Left lobe of liver (tissue), 2 donors: Measurements from ENCODE around the gene SH3BP4. TPM values are rescaled to one million over a fixed set of nuclear protein-coding genes. Genes with fewer than 3 reads are reported as not detected.
A peak's percentile ranks its signal among the peaks of the same experiment; 100 is the strongest.
"Not testable (repeated sequence)": the region's sequence is repeated elsewhere in the genome, so short reads cannot be mapped to it uniquely, and the experiment has no call there.

ENCODE experiments used
- ATAC-seq: fragments of 200-7000 bp; cut with Tn5 transposase; one replicate; pipeline ENCODE4 v1.9.1; 2020; ENCODE audit warnings: mild to moderate bottlenecking, moderate library complexity
- DNase-seq: peaks from one replicate; pipeline ENCODE4 v3.0.0-alpha.2; 2020; ENCODE audit warnings: low spot score
- total RNA-seq: library from RNA; stranded (reverse); gene quantifications from one replicate; pipeline ENCODE4 v1.2.1, GENCODE V29; 2021
- donor health status: DM: no; HTN: no; CAD: no; lungs with moderate emphysema.
- donor health status: DM: no; HTN: yes; CAD: no.

Gene SH3BP4
- total RNA-seq, 1 donor from 2014 or later: 22.9 TPM

DNA sequence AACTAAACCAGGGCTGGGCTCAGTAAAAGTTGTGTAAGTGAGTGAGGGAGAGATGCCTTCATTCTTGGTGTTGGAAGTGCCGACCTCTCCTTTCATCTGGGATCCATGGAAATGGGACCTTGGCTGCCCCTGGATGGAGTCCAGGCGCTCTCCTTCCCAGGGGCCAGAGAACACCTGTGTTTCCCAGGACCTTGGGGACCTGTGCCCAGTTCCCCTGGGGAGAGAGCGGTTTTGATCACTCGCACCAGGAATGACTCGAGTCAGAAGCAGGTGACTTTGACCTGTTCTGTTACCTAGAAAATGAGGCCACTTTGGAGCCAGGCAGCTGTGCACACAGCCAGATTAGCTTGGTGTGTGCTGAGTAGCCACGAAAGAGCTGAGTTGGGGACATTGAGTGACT, 97.3 kb downstream of the SH3BP4 start:
- ATAC-seq: peak; percentile 74
- peak; percentile 92 for DNase-seq

GRCh38 chr2:235049719-235050118, 97.9 kb downstream of the SH3BP4 start:
- DNase-seq (no peak), ATAC-seq (no peak)

DNA sequence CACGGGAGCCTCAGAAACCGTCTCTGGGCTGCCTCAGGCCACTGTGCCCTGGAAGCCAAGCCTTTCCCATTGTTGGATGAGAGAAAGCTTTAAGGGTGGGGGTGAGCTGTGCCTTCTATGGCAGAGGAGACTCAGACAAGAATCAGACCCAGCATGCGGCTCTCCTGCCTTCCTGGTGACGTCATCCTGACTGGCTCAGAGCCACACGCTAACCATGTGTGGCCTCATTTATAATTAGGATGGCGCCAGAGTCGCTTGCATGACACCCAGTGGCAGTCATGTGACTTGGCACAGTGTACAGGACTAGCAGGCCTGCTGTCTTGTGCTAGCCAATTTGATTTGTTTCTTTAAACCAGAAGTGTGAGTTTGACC, 99.1 kb downstream of the SH3BP4 start:
- DNase-seq (peak; percentile 90), ATAC-seq (peak; percentile 49)

- ATAC-seq (peak; percentile 0), DNase-seq (no peak)
Observed at GRCh38 chr2:235051436-235052260, 99.8 kb downstream of the SH3BP4 start.

DNA sequence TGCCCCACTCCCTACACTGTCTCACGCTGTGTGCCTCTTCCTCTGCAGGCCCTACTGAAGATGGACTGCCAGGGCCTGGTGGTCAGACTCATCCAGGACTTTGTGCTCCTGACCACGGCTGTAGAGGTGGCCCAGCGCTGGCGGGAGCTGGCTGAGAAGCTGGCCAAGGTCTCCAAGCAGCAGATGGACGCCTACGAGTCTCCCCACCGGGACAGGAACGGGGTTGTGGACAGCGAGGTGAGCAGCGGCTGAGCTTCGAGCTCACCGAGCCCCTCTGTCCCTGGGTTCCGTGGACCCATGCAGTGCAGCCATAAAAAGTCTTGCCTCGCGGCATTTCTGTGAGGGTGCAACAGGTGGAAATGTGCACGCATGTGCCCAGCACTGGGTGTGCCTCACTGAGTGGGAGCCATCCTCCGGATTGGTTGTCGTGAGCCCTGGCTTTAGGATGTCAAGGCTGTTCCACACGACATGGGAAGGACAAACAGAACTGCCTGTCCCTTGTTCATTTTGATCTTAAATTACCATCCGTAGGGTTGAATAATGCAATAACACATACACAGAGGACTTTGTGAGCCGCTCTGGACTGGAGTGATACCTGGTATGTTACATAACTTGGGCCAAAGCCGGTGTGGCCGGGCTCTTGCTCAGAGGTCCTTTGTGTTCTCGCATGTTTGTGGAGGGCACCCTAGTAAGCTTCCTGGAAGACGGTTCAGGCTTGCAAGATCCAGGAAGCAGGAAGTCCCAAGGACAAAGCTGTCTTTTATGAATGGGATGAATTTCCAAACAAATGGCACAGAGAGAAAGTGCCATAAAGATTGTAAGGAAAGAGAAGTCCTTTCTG, 100.9 kb downstream of the SH3BP4 start:
- ATAC-seq (peak; percentile 45), DNase-seq (peak; percentile 64)

DNA sequence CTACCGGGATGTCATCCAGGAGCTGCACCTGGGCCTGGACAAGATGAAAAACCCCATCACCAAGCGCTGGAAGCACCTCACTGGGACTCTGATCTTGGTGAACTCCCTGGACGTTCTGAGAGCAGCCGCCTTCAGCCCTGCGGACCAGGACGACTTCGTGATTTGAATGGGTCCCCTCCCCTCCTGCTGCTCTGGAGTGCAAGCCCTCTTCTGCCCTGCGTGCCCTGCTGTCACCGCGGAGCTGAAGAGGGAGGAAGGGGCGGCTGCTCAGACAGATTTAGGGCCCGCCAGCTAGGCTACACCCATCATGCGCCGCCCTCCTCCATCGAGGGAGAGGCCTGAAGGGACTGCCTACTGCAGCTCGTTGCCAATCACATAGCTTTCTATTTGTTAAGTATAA, 101.8 kb downstream of the SH3BP4 start:
- DNase-seq: no peak
- no peak for ATAC-seq

DNA sequence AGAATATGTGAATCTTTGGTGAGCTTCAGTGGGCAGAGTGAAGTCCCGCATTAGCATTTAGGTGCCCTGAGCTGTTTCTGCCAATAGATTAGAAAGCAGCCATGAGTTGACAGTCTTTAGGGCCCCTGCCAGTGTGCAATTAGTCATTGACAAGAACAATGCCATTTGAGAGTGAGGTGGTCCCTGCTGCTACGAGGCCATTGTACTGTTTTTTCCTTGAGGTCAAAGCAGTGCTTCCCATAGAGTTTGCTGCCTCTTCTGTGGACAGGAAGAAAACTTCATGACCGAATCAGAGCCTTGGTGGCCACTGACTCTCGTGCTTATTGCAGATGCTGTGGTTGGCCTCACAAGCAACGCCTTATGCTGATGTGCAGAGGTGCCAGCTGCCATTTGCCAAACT, 102.7 kb downstream of the SH3BP4 start:
- DNase-seq: no peak

GRCh38 chr2:235054919-235055318, 103.1 kb downstream of the SH3BP4 start:
- no peak for DNase-seq
- ATAC-seq: no peak

More for the DNA sequence above, 102.7 kb downstream of the SH3BP4 start:
- ATAC-seq: no peak

DNA sequence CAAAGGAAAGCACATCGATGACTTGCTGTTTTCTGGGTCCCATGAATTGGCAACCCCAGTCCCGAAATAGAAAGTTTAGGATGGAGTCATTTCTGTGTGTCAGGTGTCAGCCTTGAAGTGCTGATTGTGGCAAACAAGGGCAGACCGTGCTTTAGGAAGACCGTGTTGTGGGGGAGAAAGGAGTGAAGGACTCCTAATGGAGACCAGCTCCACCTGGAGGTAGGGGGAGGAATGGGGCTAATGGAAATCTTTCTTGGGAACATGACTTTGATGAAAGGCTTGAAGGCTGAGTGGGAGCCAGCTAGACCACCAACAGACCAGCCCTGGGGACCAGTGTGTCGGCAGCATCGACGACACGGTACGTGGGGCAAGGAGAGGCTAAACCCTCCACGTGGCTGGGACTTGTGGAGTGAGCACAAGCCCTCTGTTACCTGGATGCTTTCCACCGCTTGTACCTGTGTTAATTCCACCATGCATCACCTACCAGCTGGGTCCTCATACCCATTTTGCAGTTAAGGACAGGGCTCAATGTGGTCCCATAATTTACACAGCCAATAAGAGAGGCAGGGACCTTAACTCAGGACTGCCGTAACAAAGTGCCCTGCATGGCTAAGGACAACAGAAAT, 104.2 kb downstream of the SH3BP4 start:
- ATAC-seq (peak; percentile 76), DNase-seq (peak; percentile 57)

DNA sequence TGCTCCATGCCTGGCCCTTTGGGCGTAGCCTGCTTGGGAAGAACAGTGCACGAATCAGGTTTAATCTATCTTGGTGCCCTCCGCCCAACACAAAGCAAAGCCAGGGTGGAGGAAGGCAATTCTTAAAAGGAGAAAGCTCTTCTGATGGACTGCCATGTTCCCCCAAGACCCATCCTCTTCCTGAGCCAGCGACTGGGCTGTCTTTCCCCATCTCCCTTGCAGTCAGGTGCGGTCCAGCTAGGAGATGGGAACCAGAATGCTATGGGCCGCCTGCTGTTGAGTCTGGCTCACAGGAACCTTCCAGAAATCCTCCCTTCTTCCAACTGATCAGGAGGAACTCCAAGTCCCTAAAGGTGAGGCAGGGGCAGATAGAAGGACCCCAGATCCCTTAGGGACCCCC, 105.0 kb downstream of the SH3BP4 start:
- no peak for DNase-seq
- no peak for ATAC-seq

DNA sequence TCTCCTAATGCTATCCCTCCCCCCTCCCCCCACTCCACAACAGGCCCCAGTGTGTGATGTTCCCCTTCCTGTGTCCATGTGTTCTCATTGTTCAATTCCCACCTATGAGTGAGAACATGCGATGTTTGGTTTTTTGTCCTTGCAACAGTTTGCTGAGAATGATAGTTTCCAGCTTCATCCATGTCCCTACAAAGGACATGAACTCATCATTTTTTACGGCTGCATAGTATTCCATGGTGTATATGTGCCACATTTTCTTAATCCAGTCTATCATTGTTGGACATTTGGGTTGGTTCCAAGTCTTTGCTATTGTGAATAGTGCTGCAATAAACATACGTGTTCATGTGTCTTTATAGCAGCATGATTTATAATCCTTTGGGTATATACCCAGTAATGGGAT, 105.8 kb downstream of the SH3BP4 start:
- ATAC-seq, DNase-seq: not testable (repeated sequence)

DNA sequence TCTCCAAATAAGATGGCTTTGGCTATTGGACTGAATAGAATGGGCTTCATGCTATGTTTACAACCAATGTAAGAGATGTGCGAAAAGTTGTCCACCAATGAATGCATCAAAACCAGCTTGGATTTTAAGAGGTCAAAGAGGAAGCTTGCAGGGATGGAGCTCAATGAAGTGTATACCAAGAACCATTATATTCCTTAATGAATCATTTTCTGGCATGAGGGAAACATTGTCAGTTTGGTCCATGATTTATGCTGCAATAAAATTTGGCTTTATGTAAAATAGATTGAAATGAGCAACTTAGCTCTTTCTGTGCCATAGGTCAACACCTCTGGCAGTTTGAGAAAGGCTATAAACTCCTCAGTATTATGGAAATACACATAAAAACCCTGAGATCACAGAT, 107.3 kb downstream of the SH3BP4 start:
- ATAC-seq (no peak), DNase-seq (no peak)

GRCh38 chr2:235061656-235062055, 109.8 kb downstream of the SH3BP4 start:
- no peak for DNase-seq
- ATAC-seq: no peak

GRCh38 chr2:235063471-235063961, 111.7 kb downstream of the SH3BP4 start:
- ATAC-seq: peak; percentile 29
- no peak for DNase-seq

- no peak for DNase-seq
- ATAC-seq: no peak
Observed at GRCh38 chr2:235064976-235065375, 113.2 kb downstream of the SH3BP4 start.

GRCh38 chr2:235066490-235066889, 114.7 kb downstream of the SH3BP4 start:
- ATAC-seq: no peak
- DNase-seq: no peak

- no peak for ATAC-seq
- DNase-seq: no peak
Observed at GRCh38 chr2:235066895-235067294, 115.1 kb downstream of the SH3BP4 start.

GRCh38 chr2:235068701-235069100, 116.9 kb downstream of the SH3BP4 start:
- ATAC-seq (no peak), DNase-seq (no peak)

GRCh38 chr2:235070063-235070706, 118.4 kb downstream of the SH3BP4 start:
- ATAC-seq (no peak), DNase-seq (no peak)

DNA sequence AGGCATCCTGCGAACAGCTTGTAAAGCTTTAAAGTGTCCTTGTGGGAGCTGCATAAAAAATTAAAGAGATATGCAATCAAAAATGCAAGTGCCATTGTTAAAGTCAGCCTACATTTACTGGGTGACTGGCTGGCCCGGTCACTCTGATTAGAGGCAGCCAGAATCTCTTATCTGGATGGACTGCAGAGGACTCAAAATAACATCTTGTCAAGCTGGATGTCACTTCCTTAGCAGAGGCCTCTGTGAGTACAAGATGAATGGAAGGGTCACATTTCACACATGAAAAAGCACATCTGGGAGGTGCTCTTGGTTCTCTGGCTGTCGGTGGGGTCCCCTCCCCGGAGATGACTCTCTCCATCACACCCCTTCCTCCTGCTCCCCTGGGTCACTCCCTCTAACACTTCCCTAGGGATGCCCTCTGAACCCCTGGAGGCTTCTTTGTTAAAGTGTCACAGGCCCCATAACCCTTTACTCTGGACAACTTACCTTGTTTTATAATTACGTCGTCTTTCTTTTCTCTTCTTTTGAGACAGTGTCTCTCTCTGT, 122.1 kb downstream of the SH3BP4 start:
- DNase-seq (no peak), ATAC-seq (peak; percentile 17)

DNA sequence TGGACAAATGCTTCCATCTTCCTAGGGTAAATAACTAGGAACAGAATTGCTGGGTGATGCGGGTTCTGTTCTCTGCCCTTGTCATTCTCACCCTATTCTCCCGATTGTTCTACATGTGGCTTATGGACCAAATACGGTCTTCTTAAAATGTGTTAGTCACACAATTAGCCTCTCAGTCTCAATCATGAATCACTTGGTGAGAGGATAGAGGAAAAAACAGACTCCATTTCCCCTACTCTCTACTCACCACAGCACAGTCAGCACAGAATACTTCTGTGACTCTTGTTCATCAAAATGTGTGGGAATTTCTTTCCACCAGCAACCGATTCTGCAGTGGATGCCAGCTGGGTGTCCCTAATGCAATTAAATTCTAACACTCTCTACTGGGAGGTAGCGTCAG, 125.2 kb downstream of the SH3BP4 start:
- no peak for ATAC-seq
- no peak for DNase-seq
